Smooth muscle cell (in vitro differentiated cells): ENCODE data around the gene IKZF2. TPM values are rescaled to one million over a fixed set of nuclear protein-coding genes. Genes with fewer than 3 reads are reported as not detected.

Experiments used
- DNase-seq: peaks from one replicate; lab custom pipeline; 2025; ENCODE audit not compliant: unreplicated experiment; lab: John Stamatoyannopoulos, UW
- H2AFZ ChIP-seq: fragments of 200-600 bp; sonication (generic); 2 replicates; pipeline ENCODE4 v1.6.0; 2016; ENCODE audit warnings: antibody characterized with exemption, low read depth, mild to moderate bottlenecking
- H3F3A ChIP-seq: fragments of 200-600 bp; sonication (generic); 2 replicates; pipeline ENCODE4 v1.6.0; 2017; ENCODE audit warnings: antibody characterized with exemption, low read depth
- H3K27ac ChIP-seq: fragments of 200-600 bp; sonication (generic); 2 replicates; pipeline ENCODE4 v1.5.1; 2016; ENCODE audit warnings: low read depth, mild to moderate bottlenecking
- H3K27me3 ChIP-seq: fragments of 200-600 bp; sonication (generic); 2 replicates; pipeline ENCODE4 v1.6.1; 2016; ENCODE audit warnings: low read depth, mild to moderate bottlenecking
- H3K36me3 ChIP-seq: fragments of 200-600 bp; sonication (generic); 2 replicates; pipeline ENCODE4 v1.5.1; 2016; ENCODE audit warnings: low read depth
- H3K4me1 ChIP-seq: fragments of 200-600 bp; sonication (generic); 2 replicates; pipeline ENCODE4 v1.5.1; 2016; ENCODE audit warnings: low read depth
- H3K4me2 ChIP-seq: fragments of 200-600 bp; sonication (generic); 2 replicates; pipeline ENCODE4 v1.6.0; 2016; ENCODE audit warnings: mild to moderate bottlenecking
- H3K4me3 ChIP-seq: fragments of 200-600 bp; sonication (generic); 2 replicates; pipeline ENCODE4 v1.5.1; 2016; ENCODE audit warnings: mild to moderate bottlenecking
- H3K79me2 ChIP-seq: fragments of 200-600 bp; sonication (generic); 2 replicates; pipeline ENCODE4 v1.6.0; 2016; ENCODE audit warnings: low read depth, mild to moderate bottlenecking
- H3K9ac ChIP-seq: fragments of 200-600 bp; sonication (generic); 2 replicates; pipeline ENCODE4 v1.6.0; 2016; ENCODE audit warnings: low read depth
- H3K9me3 ChIP-seq: fragments of 200-600 bp; sonication (generic); replicated peaks from 2 replicates; pipeline ENCODE4 v1.5.1; 2016; ENCODE audit warnings: low read depth
- H4K20me1 ChIP-seq: fragments of 200-600 bp; sonication (generic); 2 replicates; pipeline ENCODE4 v1.6.0; 2016; ENCODE audit warnings: low read depth
- WGBS: methylation state at CpG from one replicate; pipeline ENCODE4 v1.1.7; 2016; ENCODE audit warnings: low lambda C conversion rate; 5-methylcytosine and 5-hydroxymethylcytosine counted together
- polyA plus RNA-seq: library from polyadenylated mRNA; unstranded; fragments of >200 nt; fragmentation: Nextera tagmentation; extraction: Ambion mirVana; gene quantifications from 2 replicates; pipeline ENCODE4 v1.2.1, GENCODE V29; 2016
- total RNA-seq: library from RNA; depleted of rRNA; stranded (reverse); fragments of >200 nt; gene quantifications from 2 replicates; pipeline ENCODE4 v1.2.3, GENCODE V29; 2014
- TF ChIP-seq, protein P1 (sequence below): fragments of 200-600 bp; sonication (generic); IDR thresholded peaks from 2 replicates; pipeline ENCODE4 v1.5.1; 2017; ENCODE audit warnings: borderline replicate concordance, mild to moderate bottlenecking, antibody characterized with exemption; ENCODE audit not compliant: insufficient read depth, poor library complexity, severe bottlenecking

The IKZF2 gene
- total and polyA plus RNA-seq, 2 experiments from 2014 or later, result 0.69 to 16.5 TPM

DNA sequence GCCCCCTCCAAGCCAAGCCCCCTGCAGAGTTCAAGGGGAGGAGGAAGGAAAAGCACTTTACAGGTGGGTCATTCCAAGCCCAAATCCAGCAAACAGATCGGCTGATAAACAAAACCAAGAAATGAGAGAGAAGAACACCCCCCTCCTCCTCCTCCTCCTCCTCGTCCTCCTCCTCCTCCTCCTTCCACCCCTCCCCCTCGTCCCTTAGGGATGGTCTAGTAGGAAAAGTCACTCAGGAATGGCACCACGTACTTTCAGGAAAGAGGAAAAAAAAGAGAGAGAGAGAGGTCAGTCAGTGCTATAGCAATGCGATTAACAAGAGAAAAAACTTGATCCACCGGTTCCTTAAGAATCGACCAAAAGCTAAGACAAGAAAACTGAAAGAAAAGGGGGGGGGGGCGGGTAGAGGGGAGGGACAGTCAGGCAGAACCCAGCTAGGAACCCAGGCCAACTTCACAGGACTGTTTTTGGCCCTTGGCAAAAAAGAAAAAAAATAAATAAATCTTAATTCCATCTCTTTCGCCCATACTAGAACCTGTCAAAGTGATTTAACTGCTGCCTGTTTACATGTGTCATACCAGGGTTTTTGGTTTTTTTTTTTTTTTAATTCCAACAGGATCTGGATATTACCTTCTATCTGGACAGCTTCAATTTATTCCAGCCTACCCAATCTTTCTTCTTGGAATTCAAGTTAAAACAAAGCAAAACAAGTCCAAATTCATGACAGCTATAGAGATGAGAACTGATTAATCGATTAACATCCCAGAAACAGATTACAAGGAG, 906 bp downstream of the IKZF2 start:
- WGBS, result 11% methylated on average over 9 of the region's 10 CpGs
- Histone ChIP-seq H3K4me3 (peak overlapping the region; percentile 99), H3K36me3 (no peaks in the 10 kb centered on the region), H2AFZ (peak overlapping the region; percentile 99), H3K27ac (peak overlapping the region; percentile 45), H4K20me1 (no peaks in the 10 kb centered on the region), H3K4me2 (peak overlapping the region; percentile 93), H3K4me1 (peaks cover 24% of the 10 kb centered on the region), H3K27me3 (no peaks in the 10 kb centered on the region), H3K9me3 (no peaks in the 10 kb centered on the region), H3K9ac (peak overlapping the region; percentile 27), H3K79me2 (no peaks in the 10 kb centered on the region), H3F3A (peaks cover 15% of the 10 kb centered on the region)
- TF ChIP-seq, protein P1, sequence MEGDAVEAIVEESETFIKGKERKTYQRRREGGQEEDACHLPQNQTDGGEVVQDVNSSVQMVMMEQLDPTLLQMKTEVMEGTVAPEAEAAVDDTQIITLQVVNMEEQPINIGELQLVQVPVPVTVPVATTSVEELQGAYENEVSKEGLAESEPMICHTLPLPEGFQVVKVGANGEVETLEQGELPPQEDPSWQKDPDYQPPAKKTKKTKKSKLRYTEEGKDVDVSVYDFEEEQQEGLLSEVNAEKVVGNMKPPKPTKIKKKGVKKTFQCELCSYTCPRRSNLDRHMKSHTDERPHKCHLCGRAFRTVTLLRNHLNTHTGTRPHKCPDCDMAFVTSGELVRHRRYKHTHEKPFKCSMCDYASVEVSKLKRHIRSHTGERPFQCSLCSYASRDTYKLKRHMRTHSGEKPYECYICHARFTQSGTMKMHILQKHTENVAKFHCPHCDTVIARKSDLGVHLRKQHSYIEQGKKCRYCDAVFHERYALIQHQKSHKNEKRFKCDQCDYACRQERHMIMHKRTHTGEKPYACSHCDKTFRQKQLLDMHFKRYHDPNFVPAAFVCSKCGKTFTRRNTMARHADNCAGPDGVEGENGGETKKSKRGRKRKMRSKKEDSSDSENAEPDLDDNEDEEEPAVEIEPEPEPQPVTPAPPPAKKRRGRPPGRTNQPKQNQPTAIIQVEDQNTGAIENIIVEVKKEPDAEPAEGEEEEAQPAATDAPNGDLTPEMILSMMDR, result no peak
- DNase-seq, result no peak

DNA sequence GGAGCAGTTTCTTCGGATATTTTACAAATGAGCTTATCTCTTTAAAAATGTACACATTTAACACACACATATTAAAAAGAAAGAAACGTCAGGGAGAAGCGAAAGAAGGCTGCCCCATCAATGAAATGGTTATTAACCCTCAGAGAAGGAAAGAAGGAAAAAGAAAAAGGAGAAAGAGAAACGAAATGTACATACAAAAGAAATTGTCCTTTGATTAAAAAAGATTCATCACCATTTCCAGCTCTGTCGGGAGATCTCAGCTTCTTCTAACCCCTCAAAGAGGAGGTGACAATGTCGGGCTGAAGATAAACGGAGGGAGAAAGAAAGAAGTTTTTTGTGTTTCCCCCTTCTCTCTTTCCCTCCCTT, 1.5 kb downstream of the IKZF2 start:
- no peaks in the 10 kb centered on the region for H3K79me2 ChIP-seq
- H3K9me3 ChIP-seq, result no peaks in the 10 kb centered on the region
- peaks cover 20% of the 10 kb centered on the region for H3K4me1 ChIP-seq
- peaks cover 15% of the 10 kb centered on the region for H3F3A ChIP-seq
- TF ChIP-seq, protein P1, result no peak
- no peaks in the 10 kb centered on the region for H3K27me3 ChIP-seq
- peak overlapping the region; percentile 93 for H3K4me2 ChIP-seq
- DNase-seq, result no peak
- H4K20me1 ChIP-seq, result no peaks in the 10 kb centered on the region
- H3K9ac ChIP-seq, result peak overlapping the region; percentile 27
- WGBS, result 1% methylated on average over 7 of the region's 7 CpGs
- H2AFZ ChIP-seq, result peak overlapping the region; percentile 88
- peak overlapping the region; percentile 11 for H3K27ac ChIP-seq
- no peaks in the 10 kb centered on the region for H3K36me3 ChIP-seq
- H3K4me3 ChIP-seq, result peak overlapping the region; percentile 99

DNA sequence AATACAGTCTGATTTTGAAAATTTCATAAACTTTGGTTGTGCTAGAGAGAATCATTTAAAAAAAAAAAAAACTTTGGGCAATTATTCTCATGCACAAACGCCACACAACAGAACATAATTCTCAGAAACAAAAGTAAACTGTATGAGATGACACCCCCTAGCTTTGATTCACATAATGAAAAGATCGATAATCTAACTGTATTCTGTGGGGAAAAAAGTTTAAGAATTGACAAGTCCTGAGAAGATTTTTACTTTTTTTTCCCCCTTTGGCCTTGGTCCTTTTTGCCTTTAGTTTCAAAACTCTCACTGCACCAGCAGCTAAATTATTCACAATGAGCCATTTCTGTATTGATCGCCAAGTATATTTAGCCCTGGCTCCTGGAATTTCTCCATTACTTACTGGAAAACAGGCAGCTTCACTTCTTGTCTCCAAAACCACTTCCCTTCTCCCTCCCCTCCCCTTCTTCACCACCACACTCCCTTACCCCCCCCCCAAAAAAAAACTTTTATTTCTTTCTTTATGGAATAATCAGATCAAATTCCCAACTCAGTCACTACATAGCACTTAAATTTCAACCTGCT, 2.0 kb downstream of the IKZF2 start:
- H3K9me3 ChIP-seq, result no peaks in the 10 kb centered on the region
- peak overlapping the region; percentile 88 for H2AFZ ChIP-seq
- 70% methylated on average over 3 of the region's 3 CpGs for WGBS
- H3K4me3 ChIP-seq, result peak overlapping the region; percentile 99
- TF ChIP-seq, protein P1, result no peak
- H3K36me3 ChIP-seq, result no peaks in the 10 kb centered on the region
- H3K9ac ChIP-seq, result no peak overlapping the region
- no peaks in the 10 kb centered on the region for H3K79me2 ChIP-seq
- no peaks in the 10 kb centered on the region for H4K20me1 ChIP-seq
- peak overlapping the region; percentile 93 for H3K4me2 ChIP-seq
- no peak for DNase-seq
- no peaks in the 10 kb centered on the region for H3K27me3 ChIP-seq
- no peak overlapping the region for H3K27ac ChIP-seq
- peaks cover 15% of the 10 kb centered on the region for H3F3A ChIP-seq
- H3K4me1 ChIP-seq, result peaks cover 20% of the 10 kb centered on the region
